ENCODE results near the gene MYO3B.

The MYO3B gene

GRCh38 chr2:170206246-170206645, 28.3 kb downstream of the MYO3B start:
- no peaks in the 10 kb centered on the region for H3K27me3 ChIP-seq (ENCODE audit: control insufficient read depth in 1 of 2, insufficient read depth in 1 of 2, low read length in 2 of 2)
- no peak overlapping the region for H4K91ac ChIP-seq (ENCODE audit: low read length)
- H3K4me1 ChIP-seq (ENCODE audit: control insufficient read depth, insufficient read depth, low read depth, low read length): no peaks in the 10 kb centered on the region
- H2AK5ac ChIP-seq (ENCODE audit: low read length, severe bottlenecking): no peak overlapping the region
- H2BK15ac ChIP-seq (ENCODE audit: low read depth, poor library complexity, severe bottlenecking): no peak overlapping the region
- H3K27ac ChIP-seq (ENCODE audit: low read length, poor library complexity, severe bottlenecking): no peak overlapping the region
- H2AFZ ChIP-seq (ENCODE audit: low read depth, low read length): no peak overlapping the region
- no peaks in the 10 kb centered on the region for H3K79me1 ChIP-seq (replicated peaks; ENCODE audit: low read length, poor library complexity, severe bottlenecking)
- no peak overlapping the region for H3K4me2 ChIP-seq (ENCODE audit: low read length, poor library complexity, severe bottlenecking)
- H2BK120ac ChIP-seq (ENCODE audit: low read depth, low read length): no peak overlapping the region
- no peak overlapping the region for H2BK12ac ChIP-seq (ENCODE audit: low read length in 2 of 2)
- no peak overlapping the region for H3K18ac ChIP-seq (ENCODE audit: low read depth in 1 of 2, low read length in 2 of 2)
- no peak overlapping the region for H3K4me3 ChIP-seq (ENCODE audit: insufficient read depth in 1 of 2, low read depth in 1 of 2, low read length in 2 of 2)
- H3K4ac ChIP-seq (ENCODE audit: low read depth in 1 of 2, low read length in 2 of 2): no peak overlapping the region
- peaks cover 23% of the 10 kb centered on the region for H3K9me3 ChIP-seq (ENCODE audit: control insufficient read depth, low read length)
- no peak overlapping the region for H4K8ac ChIP-seq (ENCODE audit: low read length)
- no CpG with 5 or more reads among the region's 1 CpG for WGBS
- no peaks in the 10 kb centered on the region for H3K36me3 ChIP-seq (ENCODE audit: control insufficient read depth in 1 of 2, insufficient read depth in 2 of 2, low read depth in 1 of 2, low read length in 2 of 2)
- H3K23ac ChIP-seq (ENCODE audit: low read length in 2 of 2): no peak overlapping the region
- DNase-seq: no peak
- no peak overlapping the region for H2BK5ac ChIP-seq (ENCODE audit: low read depth, low read length, poor library complexity, severe bottlenecking)
- H3K14ac ChIP-seq (ENCODE audit: low read length in 2 of 2): no peak overlapping the region
- no peak overlapping the region for H3K9ac ChIP-seq (ENCODE audit: low read length)

- no peak overlapping the region for H4K8ac ChIP-seq (ENCODE audit: low read length)
- no peak overlapping the region for H2BK120ac ChIP-seq (ENCODE audit: low read depth, low read length)
- H2BK15ac ChIP-seq (ENCODE audit: low read depth, poor library complexity, severe bottlenecking): no peak overlapping the region
- H3K4me3 ChIP-seq (ENCODE audit: insufficient read depth in 1 of 2, low read depth in 1 of 2, low read length in 2 of 2): no peak overlapping the region
- H3K36me3 ChIP-seq (ENCODE audit: control insufficient read depth in 1 of 2, insufficient read depth in 2 of 2, low read depth in 1 of 2, low read length in 2 of 2): no peaks in the 10 kb centered on the region
- H3K9ac ChIP-seq (ENCODE audit: low read length): no peak overlapping the region
- H3K23ac ChIP-seq (ENCODE audit: low read length in 2 of 2): no peak overlapping the region
- H3K4ac ChIP-seq (ENCODE audit: low read depth in 1 of 2, low read length in 2 of 2): no peak overlapping the region
- no peaks in the 10 kb centered on the region for H3K27me3 ChIP-seq (ENCODE audit: control insufficient read depth in 1 of 2, insufficient read depth in 1 of 2, low read length in 2 of 2)
- no peak overlapping the region for H2BK12ac ChIP-seq (ENCODE audit: low read length in 2 of 2)
- DNase-seq: no peak
- H3K18ac ChIP-seq (ENCODE audit: low read depth in 1 of 2, low read length in 2 of 2): no peak overlapping the region
- no peak overlapping the region for H2BK5ac ChIP-seq (ENCODE audit: low read depth, low read length, poor library complexity, severe bottlenecking)
- no peak overlapping the region for H3K14ac ChIP-seq (ENCODE audit: low read length in 2 of 2)
- H3K9me3 ChIP-seq (ENCODE audit: control insufficient read depth, low read length): peaks cover 23% of the 10 kb centered on the region
- no peak overlapping the region for H4K91ac ChIP-seq (ENCODE audit: low read length)
- no peaks in the 10 kb centered on the region for H3K4me1 ChIP-seq (ENCODE audit: control insufficient read depth, insufficient read depth, low read depth, low read length)
- H3K4me2 ChIP-seq (ENCODE audit: low read length, poor library complexity, severe bottlenecking): no peak overlapping the region
- H3K79me1 ChIP-seq (replicated peaks; ENCODE audit: low read length, poor library complexity, severe bottlenecking): no peaks in the 10 kb centered on the region
- H2AFZ ChIP-seq (ENCODE audit: low read depth, low read length): no peak overlapping the region
- H3K27ac ChIP-seq (ENCODE audit: low read length, poor library complexity, severe bottlenecking): no peak overlapping the region
- no peak overlapping the region for H2AK5ac ChIP-seq (ENCODE audit: low read length, severe bottlenecking)
- WGBS: 94% methylated on average over 2 of the region's 3 CpGs
Measured at GRCh38 chr2:170206805-170207407, 29.0 kb downstream of the MYO3B start.

- WGBS: 80% methylated on average over 4 of the region's 4 CpGs
- Histone ChIP-seq H2BK15ac (ENCODE audit: low read depth, poor library complexity, severe bottlenecking) (no peak overlapping the region), H3K79me1 (replicated peaks; ENCODE audit: low read length, poor library complexity, severe bottlenecking) (no peaks in the 10 kb centered on the region), H3K36me3 (ENCODE audit: control insufficient read depth in 1 of 2, insufficient read depth in 2 of 2, low read depth in 1 of 2, low read length in 2 of 2) (no peaks in the 10 kb centered on the region), H3K9ac (ENCODE audit: low read length) (no peak overlapping the region), H4K8ac (ENCODE audit: low read length) (no peak overlapping the region), H3K14ac (ENCODE audit: low read length in 2 of 2) (no peak overlapping the region), H2AK5ac (ENCODE audit: low read length, severe bottlenecking) (no peak overlapping the region), H2BK120ac (ENCODE audit: low read depth, low read length) (no peak overlapping the region), H3K27ac (ENCODE audit: low read length, poor library complexity, severe bottlenecking) (no peak overlapping the region), H2AFZ (ENCODE audit: low read depth, low read length) (no peak overlapping the region), H2BK5ac (ENCODE audit: low read depth, low read length, poor library complexity, severe bottlenecking) (no peak overlapping the region), H3K18ac (ENCODE audit: low read depth in 1 of 2, low read length in 2 of 2) (no peak overlapping the region), H3K4ac (ENCODE audit: low read depth in 1 of 2, low read length in 2 of 2) (no peak overlapping the region), H3K4me2 (ENCODE audit: low read length, poor library complexity, severe bottlenecking) (no peak overlapping the region), H2BK12ac (ENCODE audit: low read length in 2 of 2) (no peak overlapping the region), H3K9me3 (ENCODE audit: control insufficient read depth, low read length) (peaks cover 23% of the 10 kb centered on the region), H3K4me1 (ENCODE audit: control insufficient read depth, insufficient read depth, low read depth, low read length) (no peaks in the 10 kb centered on the region), H3K4me3 (ENCODE audit: insufficient read depth in 1 of 2, low read depth in 1 of 2, low read length in 2 of 2) (no peak overlapping the region), H4K91ac (ENCODE audit: low read length) (no peak overlapping the region), H3K23ac (ENCODE audit: low read length in 2 of 2) (no peak overlapping the region), H3K27me3 (ENCODE audit: control insufficient read depth in 1 of 2, insufficient read depth in 1 of 2, low read length in 2 of 2) (no peaks in the 10 kb centered on the region)
- no peak for DNase-seq
Measured at GRCh38 chr2:170207901-170208300, 30.0 kb downstream of the MYO3B start.

- Histone ChIP-seq H2BK15ac (ENCODE audit: low read depth, poor library complexity, severe bottlenecking) (no peak overlapping the region), H3K18ac (ENCODE audit: low read depth in 1 of 2, low read length in 2 of 2) (no peak overlapping the region), H3K27me3 (ENCODE audit: control insufficient read depth in 1 of 2, insufficient read depth in 1 of 2, low read length in 2 of 2) (no peaks in the 10 kb centered on the region), H3K9me3 (ENCODE audit: control insufficient read depth, low read length) (peaks cover 23% of the 10 kb centered on the region), H3K27ac (ENCODE audit: low read length, poor library complexity, severe bottlenecking) (no peak overlapping the region), H3K14ac (ENCODE audit: low read length in 2 of 2) (no peak overlapping the region), H3K4me1 (ENCODE audit: control insufficient read depth, insufficient read depth, low read depth, low read length) (no peaks in the 10 kb centered on the region), H3K23ac (ENCODE audit: low read length in 2 of 2) (no peak overlapping the region), H4K91ac (ENCODE audit: low read length) (no peak overlapping the region), H3K9ac (ENCODE audit: low read length) (no peak overlapping the region), H3K4ac (ENCODE audit: low read depth in 1 of 2, low read length in 2 of 2) (no peak overlapping the region), H2BK5ac (ENCODE audit: low read depth, low read length, poor library complexity, severe bottlenecking) (no peak overlapping the region), H2BK120ac (ENCODE audit: low read depth, low read length) (no peak overlapping the region), H2AFZ (ENCODE audit: low read depth, low read length) (no peak overlapping the region), H2BK12ac (ENCODE audit: low read length in 2 of 2) (no peak overlapping the region), H3K4me2 (ENCODE audit: low read length, poor library complexity, severe bottlenecking) (no peak overlapping the region), H3K36me3 (ENCODE audit: control insufficient read depth in 1 of 2, insufficient read depth in 2 of 2, low read depth in 1 of 2, low read length in 2 of 2) (no peaks in the 10 kb centered on the region), H2AK5ac (ENCODE audit: low read length, severe bottlenecking) (no peak overlapping the region), H4K8ac (ENCODE audit: low read length) (no peak overlapping the region), H3K4me3 (ENCODE audit: insufficient read depth in 1 of 2, low read depth in 1 of 2, low read length in 2 of 2) (no peak overlapping the region), H3K79me1 (replicated peaks; ENCODE audit: low read length, poor library complexity, severe bottlenecking) (no peaks in the 10 kb centered on the region)
- DNase-seq: no peak
- WGBS: 80% methylated on average over 2 of the region's 2 CpGs
Measured at GRCh38 chr2:170208967-170209366, 31.0 kb downstream of the MYO3B start.
